HEK293 (cell line): ENCODE data around the gene EEF1AKMT1.

ENCODE experiments used
- CTCF ChIA-PET: fragments of 350-600 bp; formaldehyde crosslinking; extraction: SDS; loops from one replicate; lab custom pipeline; 2021; ENCODE audit warnings: antibody characterized with exemption; lab: Yijun Ruan, JAX
- POLR2A ChIA-PET: fragments of 300-600 bp; formaldehyde crosslinking; extraction: SDS; loops from one replicate; lab custom pipeline; 2020; ENCODE audit warnings: antibody characterized with exemption, inconsistent platforms; lab: Yijun Ruan, JAX
- H3K27ac ChIP-seq: fragments of 200-500 bp; sonication (Bioruptor generic); 2 replicates; pipeline ENCODE4 v1.5.1; 2014; ENCODE audit warnings: low read depth, low read length, control low read depth, inconsistent platforms; ENCODE audit errors: extremely low read depth
- H3K36me3 ChIP-seq, 2 experiments: fragments of 200-500 bp in 1 of 2; sonication (Bioruptor generic) in 1 of 2; 1 replicate in 1 of 2; 2 replicates in 1 of 2; pipeline ENCODE4 v1.5.1; 2014 to 2017; ENCODE audit warnings: inconsistent platforms in 2 of 2, low read length in 2 of 2; ENCODE audit not compliant: control insufficient read depth in 2 of 2, insufficient read depth in 1 of 2
- H3K4me1 ChIP-seq: fragments of 200-500 bp; sonication (Bioruptor generic); 2 replicates; pipeline ENCODE4 v1.5.1; 2014; ENCODE audit warnings: mild to moderate bottlenecking, low read length, inconsistent platforms; ENCODE audit not compliant: control insufficient read depth, insufficient read depth
- H3K4me3 ChIP-seq: 2 replicates; pipeline ENCODE4 v1.5.1; 2011; ENCODE audit warnings: low read depth, mild to moderate bottlenecking, control low read depth, low read length, moderate library complexity
- H3K9me3 ChIP-seq: fragments of 200-500 bp; sonication (Bioruptor generic); 2 replicates; pipeline ENCODE4 v1.5.1; 2014; ENCODE audit warnings: low read depth, low read length, inconsistent platforms; ENCODE audit not compliant: control insufficient read depth, insufficient read depth
- GFI1B ChIP-seq: fragments of 450-650 bp; formaldehyde crosslinking; IDR thresholded peaks from 2 replicates; pipeline ENCODE4 v1.5.1; 2016; ENCODE audit warnings: missing biosample characterization, missing genetic modification characterization
- GLIS2 ChIP-seq: fragments of 450-650 bp; formaldehyde crosslinking; IDR thresholded peaks from 2 replicates; pipeline ENCODE4 v1.5.1; 2016; ENCODE audit warnings: missing biosample characterization, missing genetic modification characterization
- HOXC10 ChIP-seq: sonication (generic); formaldehyde crosslinking; IDR thresholded peaks from 2 replicates; pipeline ENCODE4 v1.8.1; 2023; ENCODE audit warnings: mild to moderate bottlenecking, missing genetic modification reagents
- KLF10 ChIP-seq: fragments of 450-650 bp; IDR thresholded peaks from 2 replicates; pipeline ENCODE4 v1.5.1; 2018; ENCODE audit warnings: missing biosample characterization, mild to moderate bottlenecking, missing genetic modification characterization
- PRDM1 ChIP-seq: fragments of 450-650 bp; formaldehyde crosslinking; IDR thresholded peaks from 2 replicates; pipeline ENCODE4; 2016; ENCODE audit warnings: missing biosample characterization, missing genetic modification characterization
- ZBTB17 ChIP-seq: fragments of 450-650 bp; formaldehyde crosslinking; IDR thresholded peaks from 2 replicates; pipeline ENCODE4 v1.5.1; 2016; ENCODE audit warnings: missing biosample characterization, missing genetic modification characterization
- ZBTB7A ChIP-seq: fragments of 450-650 bp; formaldehyde crosslinking; IDR thresholded peaks from 2 replicates; pipeline ENCODE4 v1.5.1; 2016; ENCODE audit warnings: low read depth, missing biosample characterization, missing genetic modification characterization
- ZFP3 ChIP-seq: fragments of 450-650 bp; formaldehyde crosslinking; IDR thresholded peaks from 2 replicates; pipeline ENCODE4 v1.5.1; 2016; ENCODE audit warnings: low read depth, missing biosample characterization, missing genetic modification characterization
- ZNF19 ChIP-seq: fragments of 450-650 bp; formaldehyde crosslinking; IDR thresholded peaks from 2 replicates; pipeline ENCODE4; 2016; ENCODE audit warnings: missing biosample characterization, missing genetic modification characterization, low read depth
- ZNF335 ChIP-seq: fragments of 450-650 bp; formaldehyde crosslinking; conservative IDR thresholded peaks from 2 replicates; pipeline ENCODE4 v1.5.1; 2016; ENCODE audit warnings: missing biosample characterization, missing genetic modification characterization
- ZNF341 ChIP-seq: fragments of 450-650 bp; formaldehyde crosslinking; IDR thresholded peaks from 2 replicates; pipeline ENCODE4; 2016; ENCODE audit warnings: low read depth, missing biosample characterization, missing genetic modification characterization
- ZNF37A ChIP-seq: fragments of 450-650 bp; IDR thresholded peaks from 2 replicates; pipeline ENCODE4 v1.5.1; 2018; ENCODE audit warnings: missing biosample characterization, missing genetic modification characterization
- ZNF501 ChIP-seq: fragments of 450-650 bp; formaldehyde crosslinking; IDR thresholded peaks from 2 replicates; pipeline ENCODE4 v1.5.1; 2016; ENCODE audit warnings: missing biosample characterization, missing genetic modification characterization
- ZNF529 ChIP-seq: fragments of 450-650 bp; formaldehyde crosslinking; IDR thresholded peaks from 2 replicates; pipeline ENCODE4 v1.5.1; 2017; ENCODE audit warnings: missing genetic modification characterization, missing biosample characterization; ENCODE audit not compliant: insufficient replicate concordance
- ZNF585B ChIP-seq: fragments of 450-650 bp; formaldehyde crosslinking; IDR thresholded peaks from 2 replicates; pipeline ENCODE4 v1.5.1; 2016; ENCODE audit warnings: missing biosample characterization, missing genetic modification characterization
- ZNF701 ChIP-seq: fragments of 450-650 bp; formaldehyde crosslinking; IDR thresholded peaks from 2 replicates; pipeline ENCODE4 v1.5.1; 2016; ENCODE audit warnings: missing biosample characterization, missing genetic modification characterization
- ZNF768 ChIP-seq: fragments of 450-650 bp; formaldehyde crosslinking; IDR thresholded peaks from 2 replicates; pipeline ENCODE4 v1.5.1; 2018; ENCODE audit warnings: missing biosample characterization, mild to moderate bottlenecking, missing genetic modification characterization
- ZNF791 ChIP-seq: fragments of 450-650 bp; formaldehyde crosslinking; IDR thresholded peaks from 2 replicates; pipeline ENCODE4 v1.5.1; 2016; ENCODE audit warnings: missing biosample characterization, missing genetic modification characterization
- TF ChIP-seq, protein P1 (sequence below): fragments of 450-650 bp; formaldehyde crosslinking; IDR thresholded peaks from 2 replicates; pipeline ENCODE4 v1.5.0; 2017; ENCODE audit warnings: missing biosample characterization, missing genetic modification characterization, borderline replicate concordance
- TF ChIP-seq, protein P2 (sequence below): fragments of 450-650 bp; IDR thresholded peaks from 2 replicates; pipeline ENCODE4 v1.5.1; 2018; ENCODE audit warnings: missing biosample characterization, mild to moderate bottlenecking, missing genetic modification characterization

The EEF1AKMT1 gene

DNA sequence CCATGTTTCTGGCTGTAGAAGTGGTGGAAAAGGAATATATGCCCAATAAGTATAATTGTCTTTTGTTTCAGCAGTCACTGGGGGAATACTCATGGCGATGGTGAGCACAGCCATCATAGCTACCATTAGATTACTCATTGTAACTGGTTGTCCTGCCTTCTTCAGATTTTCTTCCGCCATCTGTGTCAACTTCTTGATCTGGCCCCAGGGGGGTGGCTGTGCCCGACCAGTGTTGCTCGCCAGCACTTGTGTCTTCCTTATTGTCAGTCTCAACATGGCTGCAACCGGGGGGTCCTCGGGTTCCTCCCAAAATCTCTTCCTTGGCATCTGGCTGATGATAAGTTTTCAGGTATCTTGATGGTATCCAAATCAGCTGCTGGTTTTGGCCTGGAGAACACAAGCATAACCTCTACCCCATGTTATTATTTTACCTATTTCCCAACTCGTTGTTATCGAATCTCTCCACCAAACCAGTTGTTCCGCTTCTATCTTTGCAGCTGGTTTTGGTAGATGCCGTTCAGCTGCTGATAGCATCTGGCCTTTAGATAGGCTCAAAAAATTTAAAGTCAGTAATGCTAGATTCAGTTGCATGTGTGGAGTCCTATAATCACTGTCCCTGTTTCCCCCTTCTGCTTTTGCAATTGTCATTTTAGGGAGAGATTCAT is 93.2 kb downstream of the EEF1AKMT1 start (continued):
- TF ChIP-seq, protein P1, sequence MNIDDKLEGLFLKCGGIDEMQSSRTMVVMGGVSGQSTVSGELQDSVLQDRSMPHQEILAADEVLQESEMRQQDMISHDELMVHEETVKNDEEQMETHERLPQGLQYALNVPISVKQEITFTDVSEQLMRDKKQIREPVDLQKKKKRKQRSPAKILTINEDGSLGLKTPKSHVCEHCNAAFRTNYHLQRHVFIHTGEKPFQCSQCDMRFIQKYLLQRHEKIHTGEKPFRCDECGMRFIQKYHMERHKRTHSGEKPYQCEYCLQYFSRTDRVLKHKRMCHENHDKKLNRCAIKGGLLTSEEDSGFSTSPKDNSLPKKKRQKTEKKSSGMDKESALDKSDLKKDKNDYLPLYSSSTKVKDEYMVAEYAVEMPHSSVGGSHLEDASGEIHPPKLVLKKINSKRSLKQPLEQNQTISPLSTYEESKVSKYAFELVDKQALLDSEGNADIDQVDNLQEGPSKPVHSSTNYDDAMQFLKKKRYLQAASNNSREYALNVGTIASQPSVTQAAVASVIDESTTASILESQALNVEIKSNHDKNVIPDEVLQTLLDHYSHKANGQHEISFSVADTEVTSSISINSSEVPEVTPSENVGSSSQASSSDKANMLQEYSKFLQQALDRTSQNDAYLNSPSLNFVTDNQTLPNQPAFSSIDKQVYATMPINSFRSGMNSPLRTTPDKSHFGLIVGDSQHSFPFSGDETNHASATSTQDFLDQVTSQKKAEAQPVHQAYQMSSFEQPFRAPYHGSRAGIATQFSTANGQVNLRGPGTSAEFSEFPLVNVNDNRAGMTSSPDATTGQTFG (tag by site-specific recombination): no peak
- TF ChIP-seq PRDM1 (tag by site-specific recombination): no peak

DNA sequence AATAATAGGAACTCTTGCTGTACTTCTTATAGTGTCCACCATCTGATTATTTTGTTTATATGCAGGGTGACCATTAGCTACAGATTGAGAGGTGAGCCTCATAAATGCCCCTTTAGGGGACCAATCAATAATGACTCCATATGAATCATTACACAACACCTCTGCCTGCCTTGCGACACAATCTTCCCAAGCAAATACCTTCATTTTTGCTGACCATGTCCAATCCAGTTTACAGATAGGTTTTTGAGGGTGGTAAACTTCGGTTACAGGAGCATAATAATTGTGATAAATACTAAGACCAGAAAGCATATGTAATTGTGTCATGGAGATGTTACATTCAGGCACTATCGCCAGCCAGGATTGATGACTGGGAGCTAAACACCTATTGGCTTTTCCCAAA is 93.9 kb downstream of the EEF1AKMT1 start:
- Histone ChIP-seq H3K27ac (no peak overlapping the region), H3K4me1 (no peaks in the 10 kb centered on the region), H3K4me3 (no peak overlapping the region), H3K36me3 (peaks cover 0 to 2% of the 10 kb centered on the region in 2 experiments; a peak in 1 of 3 replicates), H3K9me3 (no peaks in the 10 kb centered on the region)
- TF ChIP-seq GFI1B (tag by site-specific recombination) (no peak), ZNF341 (tag by site-specific recombination) (no peak), ZFP3 (no peak), ZNF701 (tag by site-specific recombination) (no peak), ZBTB7A (tag by site-specific recombination) (no peak), GLIS2 (tag by site-specific recombination) (no peak), ZNF585B (tag by site-specific recombination) (no peak), ZNF529 (no peak), ZNF19 (tag by site-specific recombination) (no peak), ZNF768 (tag by site-specific recombination) (no peak), ZNF791 (no peak), ZNF37A (tag by site-specific recombination) (no peak), ZBTB17 (no peak), ZNF335 (tag by site-specific recombination) (no peak), ZNF501 (no peak), HOXC10 (CRISPR knock-in tag) (no peak), KLF10 (no peak)
- TF ChIP-seq, protein P2, sequence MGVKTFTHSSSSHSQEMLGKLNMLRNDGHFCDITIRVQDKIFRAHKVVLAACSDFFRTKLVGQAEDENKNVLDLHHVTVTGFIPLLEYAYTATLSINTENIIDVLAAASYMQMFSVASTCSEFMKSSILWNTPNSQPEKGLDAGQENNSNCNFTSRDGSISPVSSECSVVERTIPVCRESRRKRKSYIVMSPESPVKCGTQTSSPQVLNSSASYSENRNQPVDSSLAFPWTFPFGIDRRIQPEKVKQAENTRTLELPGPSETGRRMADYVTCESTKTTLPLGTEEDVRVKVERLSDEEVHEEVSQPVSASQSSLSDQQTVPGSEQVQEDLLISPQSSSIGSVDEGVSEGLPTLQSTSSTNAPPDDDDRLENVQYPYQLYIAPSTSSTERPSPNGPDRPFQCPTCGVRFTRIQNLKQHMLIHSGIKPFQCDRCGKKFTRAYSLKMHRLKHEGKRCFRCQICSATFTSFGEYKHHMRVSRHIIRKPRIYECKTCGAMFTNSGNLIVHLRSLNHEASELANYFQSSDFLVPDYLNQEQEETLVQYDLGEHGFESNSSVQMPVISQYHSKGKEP (tag by site-specific recombination): no peak
- ChIA-PET CTCF (interaction anchor here (0.6 kb wide), 1 partner anchor 668 kb away, joined by 3 read pairs; no protein-coding TSS in a partner anchor), POLR2A (no interaction called here)
